HG02970 (cell line): ENCODE data around the gene LRRC4C.

Experiments used
- ATAC-seq: cut with Tn5 transposase; IDR thresholded peaks from one replicate; pipeline ENCODE4 v1.9.1; 2021; ENCODE audit warnings: mild to moderate bottlenecking, moderate library complexity, moderate number of reproducible peaks; ENCODE audit not compliant: unreplicated experiment, low FRiP score

Gene LRRC4C

DNA sequence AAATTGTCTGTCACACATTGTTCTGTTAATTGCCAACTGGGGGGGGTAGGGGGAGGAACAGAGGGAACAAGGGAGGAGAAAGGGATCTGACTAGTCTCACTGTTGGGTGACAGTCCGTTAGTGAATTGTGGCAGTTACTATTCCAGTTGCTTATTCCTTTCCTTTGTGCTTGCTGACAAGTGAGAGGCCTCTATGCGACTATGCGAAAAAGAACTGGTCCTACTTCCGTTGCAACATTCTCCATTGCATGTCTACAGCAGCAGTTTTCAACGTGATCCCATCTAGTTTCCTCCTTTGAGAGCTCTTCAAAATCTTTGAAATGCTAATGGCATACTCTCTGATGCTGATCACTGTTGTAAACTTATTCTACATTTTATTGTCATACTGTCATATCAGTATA lies 672.2 kb downstream of the LRRC4C start:
- ATAC-seq = no peak

DNA sequence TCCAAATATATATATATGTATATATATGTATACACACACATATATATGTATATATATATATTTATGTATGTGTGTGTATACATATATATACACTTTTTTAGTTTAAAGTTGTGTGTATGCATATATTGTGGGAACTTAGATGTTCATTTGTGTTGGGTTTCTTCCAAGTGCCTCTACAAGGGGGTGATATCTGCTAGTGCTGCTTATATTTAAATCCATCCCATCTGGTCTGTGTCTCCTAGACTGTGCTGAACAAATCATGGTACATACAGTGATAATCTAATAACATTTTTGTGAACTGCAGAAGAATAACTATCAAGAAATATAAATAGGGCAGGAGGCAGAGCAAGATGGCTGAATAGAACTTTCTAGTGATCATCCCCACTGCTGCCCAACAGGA lies 696.4 kb downstream of the LRRC4C start:
- no peak for ATAC-seq

- ATAC-seq = no peak
Measured at GRCh38 chr11:40759341-40759740, 700.1 kb downstream of the LRRC4C start.

GRCh38 chr11:40754297-40754696 lies 705.2 kb downstream of the LRRC4C start:
- ATAC-seq = no peak

- no peak for ATAC-seq
Measured at GRCh38 chr11:40746282-40746681, 713.2 kb downstream of the LRRC4C start.

- ATAC-seq = no peak
Measured at GRCh38 chr11:40732132-40732531, 727.3 kb downstream of the LRRC4C start.

DNA sequence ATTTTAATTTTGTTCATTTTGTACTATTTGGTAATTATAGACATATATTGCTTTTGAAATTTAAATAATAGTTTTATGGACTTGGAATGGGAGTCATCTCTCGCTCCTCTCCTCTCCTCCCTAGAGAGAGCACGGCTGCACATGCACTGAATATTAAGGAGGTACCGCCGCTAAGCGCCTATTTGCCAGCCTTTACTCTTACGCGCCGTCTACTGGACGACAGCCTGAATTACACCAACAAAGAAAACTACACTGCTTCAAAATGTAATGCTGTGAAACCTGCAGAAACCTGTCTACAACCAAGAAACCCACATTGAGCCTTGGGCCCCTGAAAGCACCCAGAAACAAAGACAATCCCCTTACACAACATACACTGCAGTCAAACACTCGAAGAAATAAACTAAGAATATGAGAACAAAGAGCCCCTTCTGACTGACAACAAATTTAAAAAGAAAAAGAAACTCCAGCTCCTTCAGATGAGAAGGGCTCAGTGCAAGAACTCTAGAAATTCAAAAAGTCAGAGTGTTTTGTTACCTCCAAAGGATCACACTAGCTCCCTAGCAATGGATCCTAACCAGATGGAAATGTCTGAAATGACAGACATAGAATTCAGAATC lies 737.2 kb downstream of the LRRC4C start:
- ATAC-seq = no peak

GRCh38 chr11:40716344-40717130 lies 742.9 kb downstream of the LRRC4C start:
- no peak for ATAC-seq

DNA sequence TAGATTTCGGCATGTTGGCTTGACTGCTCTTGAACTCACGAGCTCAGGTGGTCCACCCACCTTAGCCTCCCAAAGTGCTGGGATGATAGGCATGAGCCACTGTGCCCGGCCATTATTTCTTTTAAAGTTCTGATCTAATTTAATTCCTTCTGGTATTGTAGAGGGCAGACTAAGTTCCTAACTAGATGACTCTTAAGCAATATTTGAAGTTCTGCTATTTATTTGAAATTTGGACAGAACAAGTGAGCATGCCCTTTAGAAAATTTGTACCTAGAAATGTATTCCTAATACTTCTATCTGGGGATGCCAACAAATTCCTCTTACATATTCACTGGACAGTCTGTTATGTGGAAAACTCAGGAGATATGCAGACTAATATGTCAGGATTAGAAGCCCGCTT lies 746.4 kb downstream of the LRRC4C start:
- ATAC-seq = no peak

GRCh38 chr11:40701027-40701426 lies 758.4 kb downstream of the LRRC4C start:
- no peak for ATAC-seq

GRCh38 chr11:40689823-40690222 lies 769.6 kb downstream of the LRRC4C start:
- ATAC-seq = no peak

GRCh38 chr11:40688369-40688768 lies 771.1 kb downstream of the LRRC4C start:
- ATAC-seq = no peak

- no peak for ATAC-seq
Measured at GRCh38 chr11:40686765-40687164, 772.7 kb downstream of the LRRC4C start.

- no peak for ATAC-seq
Measured at GRCh38 chr11:40683010-40683409, 776.4 kb downstream of the LRRC4C start.

DNA sequence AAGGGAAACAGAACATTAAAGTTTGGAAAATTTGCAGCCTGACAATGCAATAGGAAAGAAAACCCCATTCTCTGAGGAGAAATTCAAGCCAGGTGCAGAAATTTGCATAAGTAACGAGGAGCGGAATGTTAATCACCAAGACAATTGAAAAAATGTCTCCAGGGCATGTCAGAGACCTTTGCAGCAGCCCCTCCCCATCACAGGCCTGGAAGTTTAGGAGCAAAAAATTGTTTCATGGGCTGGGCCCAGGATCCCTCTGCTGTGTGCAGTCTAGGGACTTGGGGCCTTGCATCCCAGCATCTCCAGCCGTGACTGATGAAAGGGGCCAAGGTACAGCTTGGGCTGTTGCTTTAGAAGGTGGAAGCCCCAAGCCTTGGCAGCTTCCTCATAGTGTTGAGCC lies 780.2 kb downstream of the LRRC4C start:
- no peak for ATAC-seq

- no peak for ATAC-seq
Measured at GRCh38 chr11:40647295-40647694, 812.2 kb downstream of the LRRC4C start.

DNA sequence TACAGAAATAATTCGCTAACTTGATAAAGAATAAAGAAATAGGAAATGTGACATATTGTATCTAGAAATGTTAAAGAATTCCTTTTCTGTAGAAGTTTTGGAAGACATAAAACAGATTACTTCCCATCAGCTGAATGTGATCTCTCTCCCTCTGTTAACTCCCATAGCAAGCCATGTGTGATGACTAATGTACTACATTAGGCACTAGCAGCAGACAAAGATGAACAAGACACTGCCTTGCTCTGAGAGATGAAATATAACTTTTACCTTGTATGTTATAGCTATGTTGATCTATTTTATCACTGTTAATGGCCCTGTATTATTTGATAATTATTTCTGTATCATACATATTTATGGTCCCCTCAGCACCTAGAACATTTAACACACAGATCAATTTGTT lies 817.2 kb downstream of the LRRC4C start:
- ATAC-seq = no peak

- ATAC-seq = no peak
Measured at GRCh38 chr11:40619654-40620053, 839.8 kb downstream of the LRRC4C start.

- ATAC-seq = no peak
Measured at GRCh38 chr11:40606800-40607199, 852.7 kb downstream of the LRRC4C start.

DNA sequence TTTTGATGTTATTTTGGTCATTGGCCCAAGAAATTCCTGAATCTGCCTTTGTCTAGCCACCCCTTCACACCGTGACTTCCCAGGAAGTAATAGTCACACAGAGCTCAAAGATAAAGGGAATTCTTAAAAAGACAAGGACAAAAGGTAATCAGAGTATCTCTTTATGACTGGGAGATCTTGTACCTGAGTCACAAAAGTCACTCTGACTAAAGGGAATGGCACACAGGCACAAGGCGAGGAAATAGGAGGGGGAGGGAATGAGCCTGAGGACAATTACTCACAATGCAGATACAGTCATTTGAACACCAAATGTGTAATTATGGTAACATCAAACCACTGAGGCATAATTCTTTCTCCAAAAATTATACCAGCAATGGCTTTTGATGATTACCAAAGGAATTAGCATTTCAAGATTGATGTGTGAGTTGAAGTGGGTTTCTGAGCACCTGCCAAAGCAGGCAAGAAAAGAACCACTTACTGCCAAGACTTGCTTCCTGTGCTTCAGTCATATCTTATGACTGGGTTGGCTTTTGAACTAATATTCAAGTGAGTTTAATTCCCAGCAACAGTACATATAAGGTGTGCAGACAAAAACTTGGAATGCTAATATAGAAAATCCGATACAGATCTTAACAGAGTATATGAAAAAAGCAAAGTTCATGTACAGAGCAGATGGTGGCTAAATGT lies 856.4 kb downstream of the LRRC4C start:
- no peak for ATAC-seq

DNA sequence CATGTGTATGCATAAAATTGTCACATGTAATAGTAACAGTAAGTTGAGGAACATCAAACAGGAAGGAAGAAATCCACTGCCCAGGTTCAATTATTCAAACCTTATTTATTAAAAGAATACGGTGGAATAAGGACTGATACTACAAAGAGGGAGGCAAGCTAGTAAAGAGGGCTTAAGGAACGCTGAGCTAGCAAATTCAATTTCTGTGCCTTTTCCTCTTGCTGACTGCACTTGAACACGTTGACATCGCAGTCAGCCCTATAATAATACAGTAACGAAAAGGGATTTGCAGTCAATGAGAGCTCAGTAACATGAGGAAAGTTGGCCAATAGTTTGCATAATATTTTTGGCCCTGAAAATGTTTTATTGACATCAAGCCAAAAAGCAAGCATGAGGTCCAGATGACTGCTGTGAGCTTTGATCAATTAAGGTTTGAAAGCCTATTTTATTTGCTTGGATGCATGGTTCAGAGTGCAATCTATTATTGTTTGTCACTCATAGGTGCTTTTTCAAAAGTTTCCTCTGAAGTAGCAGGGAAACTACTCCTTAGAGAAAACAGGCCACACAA lies 861.8 kb downstream of the LRRC4C start:
- ATAC-seq = no peak
